Type B pancreatic cell (in vitro differentiated cells): ENCODE data around the gene ANKRD23. TPM values are rescaled to one million over a fixed set of nuclear protein-coding genes. Genes with fewer than 3 reads are reported as not detected.

Source experiments
- DNase-seq: peaks from one replicate; pipeline ENCODE4 v3.0.0; 2021; ENCODE audit warnings: mixed read lengths; ENCODE audit not compliant: unreplicated experiment; ENCODE audit errors: extremely low spot score
- H3K27ac Mint-ChIP-seq: 2 replicates; pipeline ENCODE4 v1.8.0; 2021; ENCODE audit warnings: mild to moderate bottlenecking, mixed read lengths
- H3K27me3 Mint-ChIP-seq: 2 replicates; pipeline ENCODE4 v1.8.0; 2021; ENCODE audit warnings: mixed read lengths
- H3K36me3 Mint-ChIP-seq: 2 replicates; pipeline ENCODE4 v1.8.0; 2021; ENCODE audit warnings: mixed read lengths
- H3K4me1 Mint-ChIP-seq: one replicate; pipeline ENCODE4 v1.8.0; 2021; ENCODE audit warnings: mixed read lengths; ENCODE audit not compliant: unreplicated experiment
- H3K4me3 Mint-ChIP-seq: 2 replicates; pipeline ENCODE4 v1.8.0; 2021; ENCODE audit warnings: mild to moderate bottlenecking, mixed read lengths
- H3K9me3 Mint-ChIP-seq: 2 replicates; pipeline ENCODE4 v1.8.0; 2021; ENCODE audit warnings: mixed read lengths
- total RNA-seq: library from RNA; stranded (reverse); gene quantifications from 2 replicates; pipeline ENCODE4 v1.2.1, GENCODE V29; 2021; ENCODE audit warnings: low replicate concordance
- TF ChIP-seq, protein P1 (sequence below): fragments of 200-600 bp; sonication (generic); conservative IDR thresholded peaks from 2 replicates; pipeline ENCODE4 v1.5.0; 2021; ENCODE audit warnings: antibody characterized with exemption, mild to moderate bottlenecking

Gene ANKRD23
- total RNA-seq, 1 donor from 2014 or later, result 8.1 TPM

DNA sequence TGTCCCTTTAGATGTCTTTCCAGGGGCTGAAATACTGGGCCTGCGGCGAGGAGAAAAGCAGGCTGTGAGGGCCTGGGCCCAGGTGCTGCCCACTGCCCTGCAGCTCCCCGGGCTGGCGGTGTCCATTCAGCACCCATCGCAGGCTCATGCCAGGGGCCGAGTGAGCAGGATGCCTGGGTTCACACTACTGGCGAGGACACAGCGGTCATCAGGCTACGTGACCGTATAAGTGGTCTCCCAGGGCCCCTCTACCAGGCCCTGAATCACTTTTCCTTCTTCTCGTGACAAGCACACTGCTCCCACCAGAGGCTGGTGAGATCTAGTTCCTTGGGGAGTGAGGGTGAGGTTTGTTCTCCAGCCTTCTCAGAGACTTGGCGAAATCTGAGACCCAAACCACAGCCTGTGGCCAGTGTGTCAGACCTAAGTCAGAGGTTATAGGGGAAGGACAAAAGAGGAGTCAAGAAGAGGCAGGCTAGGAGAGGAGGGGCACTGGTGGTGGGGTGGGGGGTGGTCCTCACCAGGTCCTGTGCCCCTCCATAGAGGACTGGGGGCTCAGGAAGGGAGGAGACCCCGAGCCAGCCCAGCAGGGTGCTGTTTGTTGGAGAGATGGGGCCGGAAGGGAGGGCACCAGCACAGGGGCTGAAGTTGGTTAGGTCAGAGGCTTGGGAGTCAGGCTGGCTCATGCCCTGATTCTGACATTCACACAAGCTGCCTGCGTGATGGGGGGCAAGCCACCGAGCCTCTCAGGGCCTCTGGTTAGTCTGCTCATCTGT is 32.6 kb upstream of the ANKRD23 start:
- no peaks in the 10 kb centered on the region for H3K36me3 Mint-ChIP-seq
- no peaks in the 10 kb centered on the region for H3K9me3 Mint-ChIP-seq
- TF ChIP-seq, protein P1, sequence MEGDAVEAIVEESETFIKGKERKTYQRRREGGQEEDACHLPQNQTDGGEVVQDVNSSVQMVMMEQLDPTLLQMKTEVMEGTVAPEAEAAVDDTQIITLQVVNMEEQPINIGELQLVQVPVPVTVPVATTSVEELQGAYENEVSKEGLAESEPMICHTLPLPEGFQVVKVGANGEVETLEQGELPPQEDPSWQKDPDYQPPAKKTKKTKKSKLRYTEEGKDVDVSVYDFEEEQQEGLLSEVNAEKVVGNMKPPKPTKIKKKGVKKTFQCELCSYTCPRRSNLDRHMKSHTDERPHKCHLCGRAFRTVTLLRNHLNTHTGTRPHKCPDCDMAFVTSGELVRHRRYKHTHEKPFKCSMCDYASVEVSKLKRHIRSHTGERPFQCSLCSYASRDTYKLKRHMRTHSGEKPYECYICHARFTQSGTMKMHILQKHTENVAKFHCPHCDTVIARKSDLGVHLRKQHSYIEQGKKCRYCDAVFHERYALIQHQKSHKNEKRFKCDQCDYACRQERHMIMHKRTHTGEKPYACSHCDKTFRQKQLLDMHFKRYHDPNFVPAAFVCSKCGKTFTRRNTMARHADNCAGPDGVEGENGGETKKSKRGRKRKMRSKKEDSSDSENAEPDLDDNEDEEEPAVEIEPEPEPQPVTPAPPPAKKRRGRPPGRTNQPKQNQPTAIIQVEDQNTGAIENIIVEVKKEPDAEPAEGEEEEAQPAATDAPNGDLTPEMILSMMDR, result no peak
- no peaks in the 10 kb centered on the region for H3K27me3 Mint-ChIP-seq
- no peak overlapping the region for H3K4me3 Mint-ChIP-seq
- H3K4me1 Mint-ChIP-seq, result peaks cover 26% of the 10 kb centered on the region
- no peak for DNase-seq
- H3K27ac Mint-ChIP-seq, result peak overlapping the region; percentile 82

DNA sequence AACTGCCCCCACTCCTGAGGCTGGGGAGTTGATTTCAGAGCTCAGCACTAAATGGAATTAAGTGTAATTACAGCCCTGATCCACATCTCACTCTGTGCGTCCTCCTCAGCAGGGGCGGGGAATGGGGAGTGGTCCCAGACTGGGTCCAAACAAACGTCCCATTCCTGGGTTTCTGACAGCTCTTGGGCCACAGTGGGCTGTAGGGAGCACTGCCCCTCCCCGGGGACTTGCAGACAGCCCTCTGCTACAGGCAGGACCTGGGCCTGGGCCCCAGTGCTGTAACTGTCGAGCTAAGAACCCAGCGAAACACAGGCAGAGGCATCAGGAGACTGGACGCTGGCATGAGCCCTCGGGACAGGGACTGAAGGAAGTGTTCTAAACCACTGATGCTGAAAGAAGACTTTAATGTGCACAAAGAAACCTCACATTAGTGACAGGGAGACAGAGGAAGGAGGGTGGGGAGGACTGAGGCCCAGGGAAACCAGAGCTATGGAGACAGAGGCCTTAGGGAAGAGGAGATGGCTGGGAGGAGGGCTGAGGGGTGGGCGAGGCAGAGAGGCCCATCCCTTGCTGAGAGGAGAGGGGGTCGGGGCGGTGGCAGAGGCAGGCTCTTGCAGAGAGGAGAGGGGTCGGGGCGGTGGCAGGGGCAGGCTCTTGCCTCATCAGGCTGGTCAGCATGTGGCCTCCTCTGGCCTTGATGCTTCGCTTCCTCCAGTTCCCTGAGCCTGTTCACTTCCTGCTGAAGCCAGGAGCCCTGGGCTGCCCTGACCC is 31.9 kb upstream of the ANKRD23 start:
- Mint-ChIP-seq H3K4me1 (peaks cover 31% of the 10 kb centered on the region), H3K27ac (peak overlapping the region; percentile 82), H3K9me3 (no peaks in the 10 kb centered on the region), H3K4me3 (peak overlapping the region; percentile 60), H3K36me3 (no peaks in the 10 kb centered on the region), H3K27me3 (no peaks in the 10 kb centered on the region)
- TF ChIP-seq, protein P1, result peak; percentile 53
- no peak for DNase-seq

DNA sequence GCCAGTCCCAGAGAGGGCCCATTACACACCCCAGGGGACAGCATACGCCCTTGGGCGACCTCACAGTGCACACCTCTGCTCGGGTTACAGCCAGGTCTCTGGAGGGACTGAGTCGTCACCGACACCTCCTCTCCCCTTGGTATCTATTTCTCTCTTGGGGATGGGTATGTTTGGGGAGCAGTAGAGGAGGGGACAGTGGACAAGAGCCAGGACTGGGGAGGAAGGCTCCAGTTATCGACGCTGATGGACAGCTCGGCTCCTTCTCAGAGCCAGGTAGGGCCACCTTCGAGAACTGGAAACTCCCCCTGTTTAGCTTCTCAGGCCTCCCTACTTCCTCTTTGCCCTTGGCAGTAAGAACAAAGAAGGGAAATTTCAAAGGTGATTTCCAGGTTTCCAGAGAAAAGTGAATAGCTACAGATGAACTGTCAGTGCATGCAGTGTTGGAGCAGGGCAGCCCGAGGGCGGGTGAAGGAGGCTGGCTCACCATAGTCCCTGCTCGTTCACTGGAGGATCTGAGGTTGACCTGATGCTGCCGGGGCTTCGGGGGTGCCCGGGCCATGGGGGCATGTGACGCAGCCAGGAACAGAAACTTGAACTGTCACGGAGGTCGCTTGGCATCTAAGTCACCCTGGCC is 30.5 kb upstream of the ANKRD23 start:
- Mint-ChIP-seq H3K27me3 (no peaks in the 10 kb centered on the region), H3K9me3 (no peaks in the 10 kb centered on the region), H3K4me3 (peak overlapping the region; percentile 70), H3K36me3 (no peaks in the 10 kb centered on the region), H3K27ac (peak overlapping the region; percentile 82), H3K4me1 (peaks cover 33% of the 10 kb centered on the region)
- no peak for DNase-seq
- TF ChIP-seq, protein P1, result no peak

DNA sequence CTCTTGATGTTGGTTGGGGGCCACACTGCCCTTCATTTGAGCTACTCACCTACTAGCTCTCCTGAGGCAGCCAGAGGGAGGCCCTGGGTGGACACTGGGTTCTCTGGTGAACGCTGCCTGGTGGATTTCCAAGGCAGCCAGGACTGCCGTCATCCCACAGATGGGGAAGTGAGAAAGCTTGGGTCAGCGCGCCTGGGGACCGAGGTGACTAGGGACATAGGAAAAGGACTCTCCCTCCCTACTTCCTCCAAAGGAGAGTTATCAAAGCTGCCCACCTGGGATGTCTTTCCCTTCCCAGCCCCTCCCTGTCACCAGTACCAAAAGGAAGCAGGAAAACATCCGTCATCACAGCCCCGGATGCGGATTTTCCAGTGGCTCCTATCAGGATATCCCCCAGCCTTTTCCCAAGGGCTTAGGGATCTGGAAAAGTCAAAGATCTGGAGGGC is 29.9 kb upstream of the ANKRD23 start:
- H3K27me3 Mint-ChIP-seq, result no peaks in the 10 kb centered on the region
- no peak overlapping the region for H3K4me3 Mint-ChIP-seq
- no peak for DNase-seq
- peaks cover 33% of the 10 kb centered on the region for H3K4me1 Mint-ChIP-seq
- H3K36me3 Mint-ChIP-seq, result no peaks in the 10 kb centered on the region
- TF ChIP-seq, protein P1, result no peak
- H3K9me3 Mint-ChIP-seq, result no peaks in the 10 kb centered on the region
- peak overlapping the region; percentile 82 for H3K27ac Mint-ChIP-seq

DNA sequence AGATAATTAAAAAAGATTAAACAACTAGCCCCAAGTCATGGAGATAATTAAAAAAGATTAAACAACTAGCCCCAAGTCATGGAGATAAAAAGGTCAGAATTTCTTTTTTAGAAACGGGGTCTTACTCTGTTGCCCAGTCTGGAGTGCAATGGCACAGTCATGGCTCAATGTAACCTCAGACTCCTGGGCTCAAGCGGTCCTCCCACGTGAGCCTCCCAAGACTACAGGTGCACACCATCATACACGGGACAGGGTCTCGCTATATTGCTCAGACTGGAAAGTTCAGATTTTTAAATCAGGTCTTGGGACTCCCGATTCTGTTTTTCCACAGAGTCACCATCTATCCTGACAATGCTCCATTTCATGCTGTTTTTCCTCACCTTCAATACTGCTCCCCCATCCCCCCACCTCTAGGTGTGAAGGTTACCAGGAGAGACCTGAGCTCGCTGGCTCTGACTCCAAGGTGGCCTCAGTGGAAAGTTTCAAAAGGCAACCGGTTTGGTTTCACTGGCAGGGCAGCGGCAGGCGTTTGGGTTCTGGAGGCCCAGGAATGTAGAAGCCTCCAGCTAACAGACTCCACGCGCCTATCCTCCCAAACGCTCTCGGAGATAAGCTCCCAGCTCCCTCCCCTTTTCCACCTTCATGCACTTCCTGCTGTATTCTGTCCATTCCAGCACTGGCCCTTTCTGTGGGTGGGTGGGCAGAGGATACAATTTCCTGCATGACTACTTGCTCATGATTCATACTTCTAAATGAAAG is 28.9 kb upstream of the ANKRD23 start:
- TF ChIP-seq, protein P1, result no peak
- Mint-ChIP-seq H3K9me3 (no peaks in the 10 kb centered on the region), H3K27ac (peak overlapping the region; percentile 67), H3K4me1 (peaks cover 34% of the 10 kb centered on the region), H3K36me3 (no peaks in the 10 kb centered on the region), H3K4me3 (peak overlapping the region; percentile 28), H3K27me3 (no peaks in the 10 kb centered on the region)
- DNase-seq, result no peak
